OCI-LY3 (cell line): ENCODE data around the gene CNGA1.
A peak's percentile ranks its signal among the peaks of the same experiment; 100 is the strongest.

Source experiments
- CTCF ChIP-seq: fragments of 200-600, 300-600 bp; sonication (generic); IDR thresholded peaks from 2 replicates; pipeline ENCODE4 v1.5.1; 2014; ENCODE audit warnings: antibody characterized with exemption, low read length, low read depth
- EZH2phosphoT487 ChIP-seq: fragments of 200-600 bp; shearing (Covaris generic); IDR thresholded peaks from 2 replicates; pipeline ENCODE4 v1.6.1; 2018; ENCODE audit warnings: antibody characterized with exemption, mixed run types, low read depth

- TF ChIP-seq CTCF, result peak; percentile 76
- TF ChIP-seq EZH2phosphoT487, result no peak
These were observed 49.1 kb upstream of the CNGA1 start for GRCh38 chr4:48065587-48066052.
